OCI-LY3 (cell line): ENCODE results near the gene CTDP1.

Source experiments
- EZH2phosphoT487 ChIP-seq: fragments of 200-600 bp; shearing (Covaris generic); IDR thresholded peaks from 2 replicates; pipeline ENCODE4 v1.6.1; 2018; ENCODE audit warnings: antibody characterized with exemption, mixed run types, low read depth
- TF ChIP-seq, protein P1 (sequence below): fragments of 200-600, 300-600 bp; sonication (generic); IDR thresholded peaks from 2 replicates; pipeline ENCODE4 v1.5.1; 2014; ENCODE audit warnings: antibody characterized with exemption, low read length, low read depth

DNA sequence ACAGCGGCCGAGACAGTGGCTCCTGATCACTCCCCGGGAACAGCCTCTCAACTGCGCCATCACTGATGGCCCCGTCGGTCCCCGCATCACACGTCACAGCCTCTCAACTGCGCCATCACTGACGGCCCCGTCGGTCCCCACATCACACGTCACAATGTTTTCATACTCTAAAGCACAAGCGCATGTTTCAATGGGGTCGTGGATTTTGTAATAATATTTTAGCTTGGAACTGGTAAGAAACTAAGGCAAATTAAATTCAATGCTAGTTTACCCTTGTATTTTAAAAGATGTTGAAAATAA is 44.2 kb upstream of the CTDP1 start:
- TF ChIP-seq, protein P1, sequence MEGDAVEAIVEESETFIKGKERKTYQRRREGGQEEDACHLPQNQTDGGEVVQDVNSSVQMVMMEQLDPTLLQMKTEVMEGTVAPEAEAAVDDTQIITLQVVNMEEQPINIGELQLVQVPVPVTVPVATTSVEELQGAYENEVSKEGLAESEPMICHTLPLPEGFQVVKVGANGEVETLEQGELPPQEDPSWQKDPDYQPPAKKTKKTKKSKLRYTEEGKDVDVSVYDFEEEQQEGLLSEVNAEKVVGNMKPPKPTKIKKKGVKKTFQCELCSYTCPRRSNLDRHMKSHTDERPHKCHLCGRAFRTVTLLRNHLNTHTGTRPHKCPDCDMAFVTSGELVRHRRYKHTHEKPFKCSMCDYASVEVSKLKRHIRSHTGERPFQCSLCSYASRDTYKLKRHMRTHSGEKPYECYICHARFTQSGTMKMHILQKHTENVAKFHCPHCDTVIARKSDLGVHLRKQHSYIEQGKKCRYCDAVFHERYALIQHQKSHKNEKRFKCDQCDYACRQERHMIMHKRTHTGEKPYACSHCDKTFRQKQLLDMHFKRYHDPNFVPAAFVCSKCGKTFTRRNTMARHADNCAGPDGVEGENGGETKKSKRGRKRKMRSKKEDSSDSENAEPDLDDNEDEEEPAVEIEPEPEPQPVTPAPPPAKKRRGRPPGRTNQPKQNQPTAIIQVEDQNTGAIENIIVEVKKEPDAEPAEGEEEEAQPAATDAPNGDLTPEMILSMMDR: no peak
- TF ChIP-seq EZH2phosphoT487: no peak
